Measurements from ENCODE around the gene LONRF3. TPM values are rescaled to one million over a fixed set of nuclear protein-coding genes. Genes with fewer than 3 reads are reported as not detected.
"Not testable (repeated sequence)": the region's sequence is repeated elsewhere in the genome, so short reads cannot be mapped to it uniquely, and the experiment has no call there.

Gene LONRF3
- total RNA-seq, 2 donors from 2014 or later, result 3.5 to 8.1 TPM

DNA sequence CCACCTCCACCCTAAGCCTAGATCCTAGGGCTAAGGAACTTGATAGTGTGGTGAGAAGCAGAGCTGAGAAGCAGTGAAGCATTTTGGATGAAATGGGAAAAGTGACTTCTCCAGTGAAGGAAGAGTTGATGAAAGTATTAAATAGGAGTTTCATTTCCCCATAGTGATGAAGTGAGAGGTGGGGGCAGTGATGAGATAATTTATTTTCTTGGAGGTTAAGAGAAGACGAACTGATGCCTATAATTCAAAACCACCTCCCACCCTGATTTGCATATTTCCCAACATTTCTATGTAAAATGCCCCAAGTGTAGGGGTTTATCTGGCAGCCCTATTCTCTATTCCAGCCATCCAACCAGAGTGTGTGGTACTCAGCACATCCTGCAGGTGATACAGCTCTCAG is 6.3 kb downstream of the LONRF3 start:
- H3K36me3 ChIP-seq, result no peaks in the 10 kb centered on the region
- H3K4me3 ChIP-seq, result no peak overlapping the region
- intact Hi-C loops (cut with DNase I), result no loop called here
- no peaks in the 10 kb centered on the region for H3K27me3 ChIP-seq (replicated peaks; ENCODE audit: insufficient read depth)
- TF ChIP-seq, protein P1, sequence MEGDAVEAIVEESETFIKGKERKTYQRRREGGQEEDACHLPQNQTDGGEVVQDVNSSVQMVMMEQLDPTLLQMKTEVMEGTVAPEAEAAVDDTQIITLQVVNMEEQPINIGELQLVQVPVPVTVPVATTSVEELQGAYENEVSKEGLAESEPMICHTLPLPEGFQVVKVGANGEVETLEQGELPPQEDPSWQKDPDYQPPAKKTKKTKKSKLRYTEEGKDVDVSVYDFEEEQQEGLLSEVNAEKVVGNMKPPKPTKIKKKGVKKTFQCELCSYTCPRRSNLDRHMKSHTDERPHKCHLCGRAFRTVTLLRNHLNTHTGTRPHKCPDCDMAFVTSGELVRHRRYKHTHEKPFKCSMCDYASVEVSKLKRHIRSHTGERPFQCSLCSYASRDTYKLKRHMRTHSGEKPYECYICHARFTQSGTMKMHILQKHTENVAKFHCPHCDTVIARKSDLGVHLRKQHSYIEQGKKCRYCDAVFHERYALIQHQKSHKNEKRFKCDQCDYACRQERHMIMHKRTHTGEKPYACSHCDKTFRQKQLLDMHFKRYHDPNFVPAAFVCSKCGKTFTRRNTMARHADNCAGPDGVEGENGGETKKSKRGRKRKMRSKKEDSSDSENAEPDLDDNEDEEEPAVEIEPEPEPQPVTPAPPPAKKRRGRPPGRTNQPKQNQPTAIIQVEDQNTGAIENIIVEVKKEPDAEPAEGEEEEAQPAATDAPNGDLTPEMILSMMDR (IDR thresholded peaks at IDR 0.05), result no peak
- TF ChIP-seq POLR2AphosphoS5 (IDR thresholded peaks at IDR 0.05) (no peak), POLR2A (IDR thresholded peaks at IDR 0.05) (no peak)
- no peak overlapping the region for H3K27ac ChIP-seq
- no peak for DNase-seq (ENCODE audit: low spot score)
- H3K4me1 ChIP-seq (replicated peaks), result no peaks in the 10 kb centered on the region
- WGBS, result 78% methylated on average over 1 of the region's 1 CpG
- no peaks in the 10 kb centered on the region for H3K9me3 ChIP-seq

DNA sequence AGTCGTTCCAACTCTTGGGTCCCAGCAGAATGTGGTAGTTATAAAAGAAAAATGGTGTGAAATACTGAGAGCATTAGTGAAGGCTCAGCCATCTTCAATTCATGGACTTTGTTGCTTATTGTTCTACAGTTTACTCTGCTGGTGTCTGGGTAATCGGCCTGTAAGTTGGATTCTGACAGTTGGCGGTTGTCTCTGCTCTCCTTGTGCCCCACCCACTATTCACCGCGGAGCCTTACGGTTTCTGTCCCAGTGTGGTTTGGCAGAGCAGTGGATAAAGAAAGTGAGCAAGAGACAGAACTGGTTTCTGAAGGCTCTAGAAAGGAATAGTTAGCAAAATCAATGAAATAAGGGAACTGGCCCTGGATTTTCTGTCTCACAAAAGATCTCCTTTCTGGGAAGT is 9.1 kb downstream of the LONRF3 start:
- DNase-seq (ENCODE audit: low spot score), result peak; percentile 16
- intact Hi-C loops (cut with DNase I), result no loop called here
- Histone ChIP-seq H3K9me3 (no peaks in the 10 kb centered on the region), H3K4me3 (no peak overlapping the region), H3K36me3 (no peaks in the 10 kb centered on the region), H3K4me1 (replicated peaks) (no peaks in the 10 kb centered on the region), H3K27me3 (replicated peaks; ENCODE audit: insufficient read depth) (no peaks in the 10 kb centered on the region), H3K27ac (no peak overlapping the region)
- 60% methylated on average over 6 of the region's 6 CpGs for WGBS
- TF ChIP-seq, protein P1 (IDR thresholded peaks at IDR 0.05), result no peak
- TF ChIP-seq POLR2A (IDR thresholded peaks at IDR 0.05) (no peak), POLR2AphosphoS5 (IDR thresholded peaks at IDR 0.05) (no peak)

DNA sequence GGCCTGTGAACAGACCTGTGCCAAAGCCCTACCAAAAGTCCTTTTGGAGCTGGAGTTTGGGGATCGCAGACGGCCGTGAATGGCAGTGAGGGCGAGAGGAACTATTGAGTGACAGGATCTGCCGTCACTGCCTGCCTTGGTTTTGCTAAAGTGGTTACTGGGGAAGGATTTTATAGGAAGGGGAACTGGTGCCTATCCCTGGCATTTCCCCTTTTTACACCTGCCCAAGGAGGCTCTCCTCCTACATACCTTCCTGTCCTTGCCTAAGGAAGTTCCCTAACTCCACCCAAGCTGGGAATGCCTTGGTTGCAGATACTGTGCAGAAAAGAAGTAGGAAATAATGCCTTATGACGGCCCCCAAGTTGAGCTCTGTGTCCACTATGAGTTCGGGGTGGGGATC is 14.5 kb downstream of the LONRF3 start:
- Histone ChIP-seq H3K4me3 (no peak overlapping the region), H3K27ac (no peak overlapping the region), H3K36me3 (no peaks in the 10 kb centered on the region), H3K9me3 (no peaks in the 10 kb centered on the region), H3K27me3 (replicated peaks; ENCODE audit: insufficient read depth) (no peaks in the 10 kb centered on the region), H3K4me1 (replicated peaks) (no peaks in the 10 kb centered on the region)
- intact Hi-C loops (cut with DNase I), result no loop called here
- no peak for DNase-seq (ENCODE audit: low spot score)
- TF ChIP-seq, protein P1 (IDR thresholded peaks at IDR 0.05), result no peak
- no peak for TF ChIP-seq POLR2AphosphoS5 (IDR thresholded peaks at IDR 0.05)
- no peak for TF ChIP-seq POLR2A (IDR thresholded peaks at IDR 0.05)
- 90% methylated on average over 7 of the region's 7 CpGs for WGBS

DNA sequence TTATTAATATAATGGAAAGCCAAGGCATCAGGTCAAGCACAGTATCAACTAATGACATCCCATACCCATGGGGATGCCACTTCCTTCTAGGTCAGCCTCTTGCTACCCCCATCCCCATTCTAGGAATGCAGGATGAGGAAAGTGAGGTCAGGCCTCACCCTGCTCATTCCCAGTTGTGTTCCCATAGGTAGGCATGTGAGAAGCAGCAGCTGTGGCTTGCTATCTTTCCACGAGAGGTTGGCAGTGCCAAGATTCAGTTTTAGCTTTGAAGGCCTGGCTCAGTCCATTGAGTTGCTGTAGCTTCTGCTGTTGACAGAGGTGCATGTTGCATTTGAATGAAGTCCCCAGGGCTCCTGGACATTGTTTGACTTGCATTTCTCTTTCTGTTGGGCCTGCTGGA is 15.5 kb downstream of the LONRF3 start:
- H3K4me1 ChIP-seq (replicated peaks), result no peaks in the 10 kb centered on the region
- no peak overlapping the region for H3K27ac ChIP-seq
- H3K36me3 ChIP-seq, result no peaks in the 10 kb centered on the region
- WGBS, result 92% methylated on average over 1 of the region's 1 CpG
- no peaks in the 10 kb centered on the region for H3K9me3 ChIP-seq
- H3K27me3 ChIP-seq (replicated peaks; ENCODE audit: insufficient read depth), result no peaks in the 10 kb centered on the region
- DNase-seq (ENCODE audit: low spot score), result no peak
- H3K4me3 ChIP-seq, result no peak overlapping the region
- intact Hi-C loops (cut with DNase I), result no loop called here
- TF ChIP-seq POLR2AphosphoS5 (IDR thresholded peaks at IDR 0.05) (no peak), POLR2A (IDR thresholded peaks at IDR 0.05) (no peak)
- TF ChIP-seq, protein P1 (IDR thresholded peaks at IDR 0.05), result no peak

DNA sequence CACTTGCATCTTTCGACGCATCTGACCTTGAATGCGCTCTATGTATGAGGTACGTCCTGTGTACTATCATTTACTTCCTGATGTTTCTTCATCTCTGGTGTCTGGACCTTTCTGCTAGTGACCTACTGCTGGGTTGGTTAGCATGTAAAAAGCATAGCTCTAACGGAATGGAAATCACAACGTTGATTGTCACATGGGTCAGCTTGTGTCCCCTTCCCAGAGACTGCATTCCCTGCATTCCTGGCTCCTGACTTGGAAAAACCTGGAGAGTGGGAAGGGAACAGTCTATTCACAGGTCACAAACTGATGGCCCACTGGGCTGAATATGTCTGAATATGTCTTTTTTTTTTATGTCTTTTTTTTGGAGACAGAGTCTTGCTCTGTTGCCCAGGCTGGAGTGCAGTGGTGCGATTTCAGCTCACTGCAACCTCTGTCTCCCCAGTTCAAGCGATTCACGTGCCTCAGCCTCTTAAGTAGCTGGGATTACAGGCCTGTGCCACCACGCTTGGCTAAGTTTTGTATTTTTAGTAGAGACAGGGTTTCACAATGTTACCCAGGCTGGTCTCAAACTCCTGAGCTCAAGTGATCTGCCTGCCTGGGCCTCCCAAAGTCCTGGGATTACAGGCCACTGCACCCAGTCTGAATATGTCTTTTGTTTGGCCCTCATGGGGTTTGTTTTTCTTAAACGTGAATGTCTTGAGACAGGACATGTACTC is 16.3 kb downstream of the LONRF3 start:
- DNase-seq (ENCODE audit: low spot score), result no peak
- Histone ChIP-seq H3K27ac (no peak overlapping the region), H3K36me3 (no peaks in the 10 kb centered on the region), H3K4me1 (replicated peaks) (no peaks in the 10 kb centered on the region), H3K9me3 (no peaks in the 10 kb centered on the region), H3K4me3 (no peak overlapping the region), H3K27me3 (replicated peaks; ENCODE audit: insufficient read depth) (no peaks in the 10 kb centered on the region)
- TF ChIP-seq POLR2A (IDR thresholded peaks at IDR 0.05) (no peak), POLR2AphosphoS5 (IDR thresholded peaks at IDR 0.05) (no peak)
- TF ChIP-seq, protein P1 (IDR thresholded peaks at IDR 0.05), result no peak
- WGBS, result 81% methylated on average over 11 of the region's 11 CpGs
- intact Hi-C loops (cut with DNase I), result no loop called here

DNA sequence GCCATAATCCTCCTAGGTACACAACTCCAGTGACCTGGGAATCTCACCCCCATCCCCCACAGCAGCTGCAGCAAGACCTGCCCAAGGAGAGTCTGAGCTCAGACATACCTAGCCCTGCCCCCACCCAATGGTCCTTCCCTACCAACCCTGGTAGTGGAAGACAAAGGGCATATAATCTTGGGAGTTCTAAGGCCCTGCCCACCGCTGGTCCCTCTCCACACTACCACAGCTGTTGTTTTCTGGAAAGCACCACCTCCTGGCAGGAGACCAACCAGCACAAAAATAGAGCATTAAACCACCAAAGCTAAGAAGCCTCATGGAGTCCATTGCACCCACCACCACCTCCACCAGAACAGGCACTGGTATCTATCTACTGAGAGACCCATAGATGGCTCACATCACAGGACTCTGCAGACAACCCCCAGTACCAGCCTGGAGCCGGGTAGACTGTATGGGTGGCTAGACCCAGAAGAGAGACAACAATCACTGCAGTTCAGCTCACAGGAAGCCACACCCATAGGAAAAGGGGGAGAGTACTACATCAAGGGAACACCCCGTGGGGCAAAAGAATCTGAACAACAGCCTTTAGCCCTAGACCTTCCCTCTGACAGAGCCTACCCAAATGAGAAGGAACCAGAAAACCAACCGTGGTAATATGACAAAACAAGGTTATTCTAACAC is 18.2 kb downstream of the LONRF3 start:
- intact Hi-C loops (cut with DNase I); H3K9me3 ChIP-seq; DNase-seq (ENCODE audit: low spot score); H3K4me3 ChIP-seq; H3K4me1 ChIP-seq (replicated peaks); H3K27me3 ChIP-seq (replicated peaks; ENCODE audit: insufficient read depth); H3K36me3 ChIP-seq; H3K27ac ChIP-seq: not testable (repeated sequence)
- WGBS, result 84% methylated on average over 4 of the region's 4 CpGs
